RWPE2 (cell line): Measurements from ENCODE around the gene VASN.

Source experiments
- ATAC-seq: fragments of 200-7000 bp; cut with Tn5 transposase; 3 replicates; pipeline ENCODE4 v1.9.1; 2021; ENCODE audit warnings: low read depth
- DNase-seq: peaks from one replicate; pipeline ENCODE4 v3.0.0-alpha.2; 2020; ENCODE audit warnings: low spot score
- H3K27ac ChIP-seq: fragments of 450-650 bp; 2 replicates; pipeline ENCODE4 v1.5.1; 2017; ENCODE audit warnings: mild to moderate bottlenecking; ENCODE audit not compliant: poor library complexity, severe bottlenecking
- H3K27me3 ChIP-seq: fragments of 250-450 bp; sonication (Bioruptor Pico); 2 replicates; pipeline ENCODE4 v1.5.1; 2021; ENCODE audit warnings: mild to moderate bottlenecking, moderate library complexity; ENCODE audit not compliant: insufficient read depth, poor library complexity, severe bottlenecking
- H3K36me3 ChIP-seq: fragments of 250-450 bp; sonication (Bioruptor Pico); 2 replicates; pipeline ENCODE4 v1.5.1; 2020; ENCODE audit warnings: low read depth, mild to moderate bottlenecking, moderate library complexity
- H3K4me1 ChIP-seq: fragments of 250-450 bp; sonication (Bioruptor Pico); 2 replicates; pipeline ENCODE4 v1.5.1; 2021; ENCODE audit warnings: mild to moderate bottlenecking, moderate library complexity; ENCODE audit not compliant: insufficient read depth, poor library complexity, severe bottlenecking
- H3K4me3 ChIP-seq: fragments of 250-450 bp; sonication (Bioruptor Pico); 2 replicates; pipeline ENCODE4 v1.5.1; 2021; ENCODE audit warnings: mild to moderate bottlenecking, moderate library complexity; ENCODE audit not compliant: severe bottlenecking
- H3K9me3 ChIP-seq: fragments of 250-450 bp; sonication (Bioruptor Pico); 2 replicates; pipeline ENCODE4 v1.5.1; 2021; ENCODE audit warnings: mild to moderate bottlenecking, moderate library complexity; ENCODE audit not compliant: severe bottlenecking
- TF ChIP-seq, protein P1 (sequence below): fragments of 450-650 bp; IDR thresholded peaks from one replicate; pipeline ENCODE4 v1.5.1; 2017; ENCODE audit warnings: mild to moderate bottlenecking, moderate library complexity; ENCODE audit not compliant: poor library complexity, severe bottlenecking

Gene VASN

DNA sequence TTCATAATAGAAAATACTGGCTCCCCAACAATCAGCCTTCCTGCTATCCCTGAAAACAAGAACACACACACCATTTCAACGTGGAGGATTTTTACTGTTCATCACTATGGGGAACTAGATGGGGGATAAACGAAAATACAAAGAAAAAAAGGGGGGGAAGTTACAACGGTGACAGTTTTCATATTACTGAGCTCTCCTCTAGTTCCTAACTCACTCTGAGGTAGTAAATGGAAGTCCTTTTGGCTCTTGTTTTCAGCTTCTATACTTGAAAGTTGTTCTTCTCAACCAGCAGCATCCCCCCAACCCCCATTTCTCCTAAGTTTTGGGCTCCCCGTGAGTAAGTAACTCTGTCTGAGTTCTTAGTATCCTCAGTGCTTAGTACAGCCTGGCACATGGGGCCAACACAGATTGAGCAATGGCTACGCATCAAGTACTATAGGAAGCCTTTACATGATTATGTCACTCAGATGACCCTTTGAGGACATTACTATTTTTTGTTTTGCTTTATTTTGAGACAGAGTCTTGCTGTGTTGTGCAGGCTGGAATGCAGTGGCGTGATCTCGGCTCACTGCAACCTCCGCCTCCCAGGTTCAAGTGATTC, 49.0 kb downstream of the VASN start:
- H3K4me1 ChIP-seq, result no peaks in the 10 kb centered on the region
- no peaks in the 10 kb centered on the region for H3K36me3 ChIP-seq
- no peaks in the 10 kb centered on the region for H3K9me3 ChIP-seq
- ATAC-seq, result no peak
- no peak for DNase-seq
- TF ChIP-seq, protein P1, sequence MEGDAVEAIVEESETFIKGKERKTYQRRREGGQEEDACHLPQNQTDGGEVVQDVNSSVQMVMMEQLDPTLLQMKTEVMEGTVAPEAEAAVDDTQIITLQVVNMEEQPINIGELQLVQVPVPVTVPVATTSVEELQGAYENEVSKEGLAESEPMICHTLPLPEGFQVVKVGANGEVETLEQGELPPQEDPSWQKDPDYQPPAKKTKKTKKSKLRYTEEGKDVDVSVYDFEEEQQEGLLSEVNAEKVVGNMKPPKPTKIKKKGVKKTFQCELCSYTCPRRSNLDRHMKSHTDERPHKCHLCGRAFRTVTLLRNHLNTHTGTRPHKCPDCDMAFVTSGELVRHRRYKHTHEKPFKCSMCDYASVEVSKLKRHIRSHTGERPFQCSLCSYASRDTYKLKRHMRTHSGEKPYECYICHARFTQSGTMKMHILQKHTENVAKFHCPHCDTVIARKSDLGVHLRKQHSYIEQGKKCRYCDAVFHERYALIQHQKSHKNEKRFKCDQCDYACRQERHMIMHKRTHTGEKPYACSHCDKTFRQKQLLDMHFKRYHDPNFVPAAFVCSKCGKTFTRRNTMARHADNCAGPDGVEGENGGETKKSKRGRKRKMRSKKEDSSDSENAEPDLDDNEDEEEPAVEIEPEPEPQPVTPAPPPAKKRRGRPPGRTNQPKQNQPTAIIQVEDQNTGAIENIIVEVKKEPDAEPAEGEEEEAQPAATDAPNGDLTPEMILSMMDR, result no peak
- H3K27ac ChIP-seq, result no peak overlapping the region
- no peak overlapping the region for H3K4me3 ChIP-seq
- H3K27me3 ChIP-seq, result no peaks in the 10 kb centered on the region

DNA sequence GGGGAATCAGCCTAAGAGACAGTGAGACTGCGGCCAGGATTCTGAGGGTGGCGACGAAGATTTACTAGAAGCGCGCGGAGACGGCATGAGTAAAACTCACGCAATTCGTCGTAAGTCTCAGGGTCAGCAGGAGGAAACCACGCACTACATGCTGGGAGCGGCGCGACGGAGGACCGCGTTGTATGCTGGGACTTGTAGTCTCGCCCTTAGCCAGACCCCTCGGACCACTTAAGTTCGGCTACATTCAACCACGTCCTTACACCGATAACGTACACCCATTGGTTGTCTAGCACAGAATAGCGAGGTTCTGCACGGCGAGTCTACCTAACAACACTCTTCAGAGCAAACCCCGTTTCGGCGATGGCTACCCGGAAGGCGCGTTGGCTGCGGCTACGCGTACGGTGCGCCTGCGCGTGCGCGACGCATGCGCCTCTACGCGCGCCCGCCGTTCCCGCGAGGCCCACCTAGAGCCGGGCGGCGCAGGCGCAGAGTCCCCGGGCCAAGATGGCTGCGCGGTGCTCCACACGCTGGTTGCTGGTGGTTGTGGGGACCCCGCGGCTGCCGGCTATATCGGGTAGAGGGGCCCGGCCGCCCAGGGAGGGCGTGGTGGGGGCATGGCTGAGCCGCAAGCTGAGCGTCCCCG, 53.9 kb downstream of the VASN start, which contains the start of gene DNAJA3:
TSS of gene DNAJA3 (plus strand) at position 491 of the 643 bp plus-strand sequence. CDS start at position 505, 14 bp downstream.
- Histone ChIP-seq H3K4me1 (peaks cover 10% of the 10 kb centered on the region), H3K4me3 (peak within 1 kb of the TSS; percentile 84)

DNA sequence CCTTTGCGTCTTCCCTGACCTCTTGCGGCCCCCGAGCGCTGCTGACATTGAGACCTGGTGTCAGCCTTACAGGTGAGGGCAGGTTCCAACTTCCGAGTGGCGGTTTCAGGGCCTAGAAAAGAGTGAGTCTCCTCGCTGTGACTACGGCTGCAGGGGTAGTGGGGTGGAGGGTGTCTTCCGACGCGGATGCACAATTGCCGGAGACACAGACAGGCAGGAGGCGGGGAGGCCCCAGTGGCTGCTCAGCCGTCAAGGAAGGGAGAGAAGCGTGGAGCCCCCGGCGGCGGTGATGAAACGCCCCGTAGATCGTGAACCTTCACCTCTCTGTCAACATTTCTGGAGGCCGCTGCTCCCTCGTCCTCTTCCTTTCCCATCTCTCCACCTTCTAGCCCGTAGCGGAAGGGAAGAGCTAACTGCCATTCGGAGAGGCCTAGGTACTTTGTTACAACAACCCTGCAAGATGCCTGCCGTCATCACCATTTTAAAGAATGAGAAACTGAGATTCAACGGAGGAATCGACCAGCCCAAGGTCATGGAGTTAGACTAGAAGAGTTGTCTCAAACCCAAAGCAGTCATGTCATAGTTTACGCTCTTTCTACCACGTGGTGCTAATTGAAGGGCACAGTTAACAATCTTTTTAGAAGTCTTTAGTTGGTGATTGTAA, 54.5 kb downstream of the VASN start:
- H3K27me3 ChIP-seq, result no peaks in the 10 kb centered on the region
- no peaks in the 10 kb centered on the region for H3K9me3 ChIP-seq
- H3K27ac ChIP-seq, result peak overlapping the region; percentile 79
- H3K4me3 ChIP-seq, result peak overlapping the region; percentile 84
- peaks cover 10% of the 10 kb centered on the region for H3K4me1 ChIP-seq
- DNase-seq, result no peak
- peaks cover 19% of the 10 kb centered on the region for H3K36me3 ChIP-seq
- ATAC-seq, result peak; percentile 47
- TF ChIP-seq, protein P1, result peak; percentile 7

More for the DNA sequence above, 53.9 kb downstream of the VASN start, which contains the start of gene DNAJA3:
- H3K27me3 ChIP-seq, result no peaks in the 10 kb centered on the region
- TF ChIP-seq, protein P1, result no peak
- peaks cover 19% of the 10 kb centered on the region for H3K36me3 ChIP-seq
- H3K27ac ChIP-seq, result peak within 1 kb of the TSS; percentile 79
- H3K9me3 ChIP-seq, result no peaks in the 10 kb centered on the region
- peak; percentile 93 for ATAC-seq
- peak; percentile 92 for DNase-seq

DNA sequence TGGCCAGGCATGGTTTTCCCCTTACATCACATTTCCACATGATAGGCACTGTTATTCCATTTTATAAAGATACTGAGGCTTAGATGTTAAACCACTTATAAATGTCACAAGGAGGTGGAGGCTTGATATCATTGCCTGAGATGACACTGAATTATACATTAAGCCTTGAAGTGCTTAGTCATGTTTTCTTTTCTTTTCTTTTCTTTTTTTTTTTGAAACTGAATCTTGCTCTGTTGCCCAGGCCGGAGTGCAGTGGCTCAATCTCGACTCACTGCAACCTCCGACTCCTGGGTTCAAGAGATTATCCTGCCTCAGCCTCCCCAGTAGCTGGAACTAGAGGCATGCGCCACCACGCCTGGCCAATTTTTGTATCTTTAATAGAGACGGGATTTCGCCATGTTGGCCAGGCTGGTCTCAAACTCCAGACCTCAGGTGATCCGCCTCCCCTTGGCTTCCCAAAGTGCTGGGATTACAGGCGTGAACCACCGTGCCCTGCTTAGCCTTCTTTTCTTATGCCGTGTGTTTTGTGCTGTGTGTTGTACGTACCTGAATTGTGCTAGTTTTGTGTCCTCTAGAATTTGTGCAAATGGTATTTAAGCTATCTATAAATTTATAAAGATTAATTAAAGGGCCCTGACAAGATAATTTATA, 55.2 kb downstream of the VASN start:
- H3K9me3 ChIP-seq, result no peaks in the 10 kb centered on the region
- DNase-seq (no peak), ATAC-seq (no peak)
- H3K36me3 ChIP-seq, result peaks cover 25% of the 10 kb centered on the region
- no peaks in the 10 kb centered on the region for H3K27me3 ChIP-seq
- peaks cover 10% of the 10 kb centered on the region for H3K4me1 ChIP-seq
- TF ChIP-seq, protein P1, result no peak
- H3K27ac ChIP-seq, result peak overlapping the region; percentile 79
- H3K4me3 ChIP-seq, result peak overlapping the region; percentile 84
